H9 (cell line): ENCODE data around the gene CDH13. TPM values are rescaled to one million over a fixed set of nuclear protein-coding genes. Genes with fewer than 3 reads are reported as not detected.
A peak's percentile ranks its signal among the peaks of the same experiment; 100 is the strongest.

Experiments
- DNase-seq: peaks from one replicate; pipeline ENCODE4 v3.0.0-alpha.2; 2017
- H2AFZ ChIP-seq: one replicate; pipeline ENCODE4 v1.6.1; 2013; ENCODE audit warnings: mild to moderate bottlenecking, low read length, control low read depth, moderate library complexity
- H2AK5ac ChIP-seq: 2 replicates; pipeline ENCODE4 v1.6.1; 2013; ENCODE audit warnings: low read length, control low read depth, mixed read lengths; ENCODE audit not compliant: insufficient read length
- H2BK120ac ChIP-seq: one replicate; pipeline ENCODE4 v1.6.1; 2013; ENCODE audit warnings: low read depth, mild to moderate bottlenecking, low read length, control low read depth, inconsistent platforms; ENCODE audit not compliant: poor library complexity, severe bottlenecking
- H2BK12ac ChIP-seq: 2 replicates; pipeline ENCODE4 v1.6.1; 2013; ENCODE audit warnings: low read length, control low read depth, mixed read lengths, low read depth; ENCODE audit not compliant: insufficient read length
- H2BK15ac ChIP-seq: 2 replicates; pipeline ENCODE4 v1.6.1; 2013; ENCODE audit warnings: low read depth, low read length, control low read depth
- H2BK20ac ChIP-seq: one replicate; pipeline ENCODE4 v1.6.1; 2013; ENCODE audit warnings: low read depth, mild to moderate bottlenecking, low read length, control low read depth, inconsistent platforms; ENCODE audit not compliant: poor library complexity, severe bottlenecking
- H2BK5ac ChIP-seq: 2 replicates; pipeline ENCODE4 v1.6.1; 2013; ENCODE audit warnings: low read length, control low read depth, mixed read lengths; ENCODE audit not compliant: insufficient read length
- H3K14ac ChIP-seq: 2 replicates; pipeline ENCODE4 v1.6.1; 2013; ENCODE audit warnings: low read length, control low read depth; ENCODE audit not compliant: insufficient read depth
- H3K18ac ChIP-seq: 2 replicates; pipeline ENCODE4 v1.6.1; 2013; ENCODE audit warnings: low read depth, mild to moderate bottlenecking, mixed read lengths, low read length, control low read depth; ENCODE audit not compliant: insufficient read length
- H3K23ac ChIP-seq: 2 replicates; pipeline ENCODE4 v1.6.1; 2013; ENCODE audit warnings: low read length, control low read depth, mixed read lengths, low read depth; ENCODE audit not compliant: insufficient read length
- H3K23me2 ChIP-seq: 2 replicates; pipeline ENCODE4 v1.6.1; 2013; ENCODE audit warnings: low read depth, mild to moderate bottlenecking, mixed read lengths, low read length, control low read depth; ENCODE audit not compliant: insufficient read length, poor library complexity, severe bottlenecking
- H3K27ac ChIP-seq: 2 replicates; pipeline ENCODE4 v1.5.1; 2013; ENCODE audit warnings: low read length, control low read depth, mixed read lengths, low read depth; ENCODE audit not compliant: insufficient read length
- H3K27me3 ChIP-seq: 2 replicates; pipeline ENCODE4 v1.6.1; 2013; ENCODE audit warnings: low read length, control low read depth, inconsistent platforms; ENCODE audit not compliant: insufficient read depth
- H3K4ac ChIP-seq: 2 replicates; pipeline ENCODE4 v1.6.1; 2013; ENCODE audit warnings: low read depth, mild to moderate bottlenecking, control low read depth, inconsistent platforms, low read length, moderate library complexity
- H3K4me1 ChIP-seq: 2 replicates; pipeline ENCODE4 v1.6.1; 2013; ENCODE audit warnings: low read length, control low read depth, inconsistent platforms; ENCODE audit not compliant: insufficient read depth
- H3K4me2 ChIP-seq: 2 replicates; pipeline ENCODE4 v1.6.1; 2013; ENCODE audit warnings: low read length, control low read depth, mixed read lengths; ENCODE audit not compliant: insufficient read length, insufficient read depth
- H3K56ac ChIP-seq: 2 replicates; pipeline ENCODE4 v1.6.1; 2013; ENCODE audit warnings: low read depth, mild to moderate bottlenecking, mixed read lengths, low read length, control low read depth; ENCODE audit not compliant: insufficient read length
- H3K79me1 ChIP-seq: 2 replicates; pipeline ENCODE4 v1.6.1; 2013; ENCODE audit warnings: low read depth, mild to moderate bottlenecking, moderate library complexity, low read length, control low read depth, inconsistent platforms; ENCODE audit not compliant: insufficient read depth, poor library complexity, severe bottlenecking
- H3K79me2 ChIP-seq: 2 replicates; pipeline ENCODE4 v1.6.1; 2013; ENCODE audit warnings: low read length, control low read depth, inconsistent platforms; ENCODE audit not compliant: insufficient read depth
- H3K9ac ChIP-seq: 2 replicates; pipeline ENCODE4 v1.6.1; 2013; ENCODE audit warnings: low read length, control low read depth, mixed read lengths; ENCODE audit not compliant: insufficient read length; ENCODE audit errors: extremely low read depth
- H3K9me3 ChIP-seq: one replicate; pipeline ENCODE4 v1.6.1; 2013; ENCODE audit warnings: low read depth, low read length, inconsistent platforms; ENCODE audit not compliant: control insufficient read depth
- H3T11ph ChIP-seq: one replicate; pipeline ENCODE4 v1.6.1; 2013; ENCODE audit warnings: mild to moderate bottlenecking, low read length, control low read depth, inconsistent platforms
- H4K20me1 ChIP-seq: one replicate; pipeline ENCODE4 v1.6.1; 2013; ENCODE audit not compliant: control insufficient read depth, insufficient read length, insufficient read depth
- H4K5ac ChIP-seq: 2 replicates; pipeline ENCODE4 v1.6.1; 2013; ENCODE audit warnings: low read depth, mild to moderate bottlenecking, mixed read lengths, low read length, control low read depth; ENCODE audit not compliant: insufficient read length
- H4K8ac ChIP-seq: replicated peaks from 2 replicates; pipeline ENCODE4 v1.6.1; 2013; ENCODE audit warnings: low read length, control low read depth, mixed read lengths, low read depth; ENCODE audit not compliant: insufficient read length
- H4K91ac ChIP-seq: 2 replicates; pipeline ENCODE4 v1.6.1; 2013; ENCODE audit warnings: low read depth, mild to moderate bottlenecking, moderate library complexity, mixed read lengths, low read length, control low read depth; ENCODE audit not compliant: insufficient read length
- H3K27ac Mint-ChIP-seq, 3 experiments: 2 replicates in 2 of 3; 3 replicates in 1 of 3; pipeline ENCODE4 v1.8.0; 2020 to 2021; ENCODE audit warnings: mixed read lengths in 3 of 3, mild to moderate bottlenecking in 1 of 3, moderate library complexity in 1 of 3
- H3K27me3 Mint-ChIP-seq: 2 replicates; pipeline ENCODE4 v1.8.0; 2021; ENCODE audit warnings: low read depth, mild to moderate bottlenecking, moderate library complexity, mixed read lengths
- H3K36me3 Mint-ChIP-seq, 3 experiments: 2 replicates in 2 of 3; 3 replicates in 1 of 3; pipeline ENCODE4 v1.8.0; 2020 to 2021; ENCODE audit warnings: low read depth in 3 of 3, mixed read lengths in 3 of 3; ENCODE audit not compliant: insufficient read depth in 1 of 3
- H3K4me1 Mint-ChIP-seq, 2 experiments: 2 replicates each; pipeline ENCODE4 v1.8.0; 2020; ENCODE audit warnings: mixed read lengths in 2 of 2
- H3K4me3 Mint-ChIP-seq, 2 experiments: 2 replicates in 1 of 2; 3 replicates in 1 of 2; pipeline ENCODE4 v1.8.0; 2020 to 2021; ENCODE audit warnings: mild to moderate bottlenecking in 2 of 2, mixed read lengths in 2 of 2, moderate library complexity in 1 of 2
- H3K9me3 Mint-ChIP-seq, 2 experiments: 2 replicates in 1 of 2; 3 replicates in 1 of 2; pipeline ENCODE4 v1.8.0; 2020; ENCODE audit warnings: mild to moderate bottlenecking in 2 of 2, mixed read lengths in 2 of 2, moderate library complexity in 1 of 2
- WGBS: extraction: QIAGEN DNeasy Blood & Tissue Kit; methylation state at CpG from one replicate; pipeline ENCODE4 v1.1.7; 2013; ENCODE audit warnings: missing lambda C conversion rate, low lambda C conversion rate, mixed read lengths; ENCODE audit not compliant: insufficient read length; ENCODE audit errors: extremely low coverage; 5-methylcytosine and 5-hydroxymethylcytosine counted together
- total RNA-seq: library from RNA; stranded (reverse); gene quantifications from 2 replicates; pipeline ENCODE4 v1.2.1, GENCODE V29; 2021
- TF ChIP-seq, protein P1 (sequence below): fragments of 200-600 bp; sonication (generic); conservative IDR thresholded peaks from 3 replicates; pipeline ENCODE4 v1.8.0; 2021; ENCODE audit warnings: antibody characterized with exemption, mild to moderate bottlenecking

Gene CDH13
- total RNA-seq, 1 experiment from 2014 or later: 1.5 TPM

DNA sequence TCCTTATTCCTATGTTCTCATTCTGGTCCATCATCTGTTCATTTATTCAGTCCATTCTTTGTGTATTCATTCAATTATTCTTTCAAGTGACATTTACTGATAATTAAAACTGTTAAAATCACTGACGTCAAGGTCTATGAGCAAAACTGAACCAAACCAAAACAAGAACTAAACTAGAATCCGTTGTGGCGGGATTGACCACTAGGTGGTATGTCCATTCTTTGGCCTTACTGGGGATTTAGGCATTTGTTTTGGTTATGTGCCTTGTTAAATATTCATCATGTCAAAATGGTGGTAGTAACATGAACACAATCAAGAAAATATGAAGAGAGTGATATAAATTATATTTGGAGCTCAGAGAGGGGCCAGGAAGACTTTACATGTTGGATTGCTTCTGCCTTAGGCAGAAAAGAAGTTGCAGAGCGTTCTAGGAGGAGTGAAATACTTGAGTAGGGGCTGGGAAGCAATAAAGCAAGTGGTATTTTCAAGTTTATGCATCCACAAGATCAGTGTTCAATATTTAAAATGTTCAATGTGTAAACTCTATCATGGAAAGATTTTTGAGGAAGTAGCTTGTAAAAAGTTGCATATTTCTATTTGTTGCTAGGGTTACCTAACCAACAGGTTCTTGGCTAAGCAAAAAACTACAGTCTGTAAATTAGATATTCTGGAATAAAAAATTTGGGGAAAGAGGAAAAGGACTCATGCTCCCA lies 129.0 kb downstream of the CDH13 start:
- Histone ChIP-seq H2BK12ac (no peak overlapping the region), H4K91ac (no peak overlapping the region), H3K56ac (no peak overlapping the region), H3K18ac (no peak overlapping the region), H3K4ac (no peak overlapping the region), H3K23me2 (no peaks in the 10 kb centered on the region), H3K23ac (no peak overlapping the region), H2BK120ac (no peak overlapping the region), H2AK5ac (no peak overlapping the region), H3K27ac (no peak overlapping the region), H3K4me2 (no peak overlapping the region), H2BK15ac (no peak overlapping the region), H4K20me1 (no peaks in the 10 kb centered on the region), H4K8ac (no peak overlapping the region), H2BK20ac (no peak overlapping the region), H3K9me3 (no peaks in the 10 kb centered on the region), H3K4me1 (no peaks in the 10 kb centered on the region; the same call in 1 of the 2 replicates), H4K5ac (no peak overlapping the region), H2BK5ac (no peak overlapping the region), H3K79me1 (no peaks in the 10 kb centered on the region), H3K79me2 (no peaks in the 10 kb centered on the region), H3T11ph (no peak overlapping the region), H3K14ac (no peak overlapping the region), H3K27me3 (no peaks in the 10 kb centered on the region), H2AFZ (no peak overlapping the region), H3K9ac (no peak overlapping the region)
- peaks cover 23 to 24% of the 10 kb centered on the region in 2 experiments for H3K4me1 Mint-ChIP-seq
- peaks cover 0 to 6% of the 10 kb centered on the region in 2 experiments; a peak in 2 of 5 replicates for H3K9me3 Mint-ChIP-seq
- WGBS: no CpG with 5 or more reads among the region's 4 CpGs
- no peaks in the 10 kb centered on the region for H3K27me3 Mint-ChIP-seq
- H3K4me3 Mint-ChIP-seq: no peak overlapping the region
- TF ChIP-seq, protein P1, sequence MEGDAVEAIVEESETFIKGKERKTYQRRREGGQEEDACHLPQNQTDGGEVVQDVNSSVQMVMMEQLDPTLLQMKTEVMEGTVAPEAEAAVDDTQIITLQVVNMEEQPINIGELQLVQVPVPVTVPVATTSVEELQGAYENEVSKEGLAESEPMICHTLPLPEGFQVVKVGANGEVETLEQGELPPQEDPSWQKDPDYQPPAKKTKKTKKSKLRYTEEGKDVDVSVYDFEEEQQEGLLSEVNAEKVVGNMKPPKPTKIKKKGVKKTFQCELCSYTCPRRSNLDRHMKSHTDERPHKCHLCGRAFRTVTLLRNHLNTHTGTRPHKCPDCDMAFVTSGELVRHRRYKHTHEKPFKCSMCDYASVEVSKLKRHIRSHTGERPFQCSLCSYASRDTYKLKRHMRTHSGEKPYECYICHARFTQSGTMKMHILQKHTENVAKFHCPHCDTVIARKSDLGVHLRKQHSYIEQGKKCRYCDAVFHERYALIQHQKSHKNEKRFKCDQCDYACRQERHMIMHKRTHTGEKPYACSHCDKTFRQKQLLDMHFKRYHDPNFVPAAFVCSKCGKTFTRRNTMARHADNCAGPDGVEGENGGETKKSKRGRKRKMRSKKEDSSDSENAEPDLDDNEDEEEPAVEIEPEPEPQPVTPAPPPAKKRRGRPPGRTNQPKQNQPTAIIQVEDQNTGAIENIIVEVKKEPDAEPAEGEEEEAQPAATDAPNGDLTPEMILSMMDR: peak; percentile 69
- no peak for DNase-seq
- peaks cover 0 to 1% (median 0%) of the 10 kb centered on the region in 3 experiments; a peak in 1 of 7 replicates for H3K36me3 Mint-ChIP-seq
- no peak overlapping the region; a peak in 1 of 7 replicates for H3K27ac Mint-ChIP-seq
